GM10266 (cell line): Measurements from ENCODE around the gene NUP210.

Source experiments
- DNase-seq: peaks from one replicate; pipeline ENCODE4 v3.0.0; 2012; ENCODE audit errors: extremely low spot score
- TF ChIP-seq, protein P1 (sequence below): IDR thresholded peaks from 2 replicates; pipeline ENCODE4 v1.5.1; 2012; ENCODE audit warnings: mild to moderate bottlenecking, low read depth; ENCODE audit not compliant: control insufficient read depth, insufficient read depth; ENCODE audit errors: missing control alignments

NUP210 gene

DNA sequence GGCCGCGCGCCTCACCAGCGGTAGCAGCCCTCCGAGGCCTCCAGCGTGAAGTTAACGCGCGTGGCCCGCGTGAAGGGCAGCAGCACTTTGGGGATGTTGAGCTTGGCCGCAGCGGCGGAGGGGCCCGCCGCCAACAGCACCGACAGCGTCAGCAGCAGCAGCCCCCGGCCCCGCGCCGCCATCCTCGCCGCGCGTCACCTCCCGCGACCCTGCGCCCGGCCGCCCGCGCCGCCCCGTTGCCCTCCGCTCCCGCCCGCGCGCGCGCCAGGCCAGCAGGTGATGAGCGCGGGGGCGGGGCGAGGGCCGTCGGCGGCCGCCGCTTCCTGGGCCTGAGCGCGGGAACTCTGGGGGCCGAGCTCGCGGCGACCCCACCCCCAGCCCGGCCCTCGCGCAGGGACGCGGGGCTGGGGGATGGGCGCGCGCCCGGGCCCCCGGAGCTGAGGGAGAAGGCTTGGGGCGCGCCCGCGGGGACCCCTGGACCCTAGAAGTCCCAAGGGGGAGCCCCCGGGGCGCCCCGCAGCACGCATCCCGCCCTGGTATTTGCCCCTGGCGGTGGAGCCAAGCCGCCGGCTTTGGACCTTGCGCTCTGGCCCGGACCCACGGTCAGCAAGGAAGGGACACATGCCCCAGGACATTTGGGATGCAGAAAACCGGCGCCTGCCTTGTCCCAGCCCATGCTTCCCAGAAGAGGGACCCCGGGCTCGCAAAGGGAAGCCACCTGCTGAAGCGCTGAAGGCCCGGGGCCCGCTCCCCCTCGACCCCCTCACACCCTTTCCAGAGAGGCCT lies at the start of gene NUP210:
NUP210 (minus strand) TSS at position 278 of the 786 bp plus-strand sequence; CDS start at position 182, 96 bp downstream.
- DNase-seq, result peak; percentile 91
- TF ChIP-seq, protein P1, sequence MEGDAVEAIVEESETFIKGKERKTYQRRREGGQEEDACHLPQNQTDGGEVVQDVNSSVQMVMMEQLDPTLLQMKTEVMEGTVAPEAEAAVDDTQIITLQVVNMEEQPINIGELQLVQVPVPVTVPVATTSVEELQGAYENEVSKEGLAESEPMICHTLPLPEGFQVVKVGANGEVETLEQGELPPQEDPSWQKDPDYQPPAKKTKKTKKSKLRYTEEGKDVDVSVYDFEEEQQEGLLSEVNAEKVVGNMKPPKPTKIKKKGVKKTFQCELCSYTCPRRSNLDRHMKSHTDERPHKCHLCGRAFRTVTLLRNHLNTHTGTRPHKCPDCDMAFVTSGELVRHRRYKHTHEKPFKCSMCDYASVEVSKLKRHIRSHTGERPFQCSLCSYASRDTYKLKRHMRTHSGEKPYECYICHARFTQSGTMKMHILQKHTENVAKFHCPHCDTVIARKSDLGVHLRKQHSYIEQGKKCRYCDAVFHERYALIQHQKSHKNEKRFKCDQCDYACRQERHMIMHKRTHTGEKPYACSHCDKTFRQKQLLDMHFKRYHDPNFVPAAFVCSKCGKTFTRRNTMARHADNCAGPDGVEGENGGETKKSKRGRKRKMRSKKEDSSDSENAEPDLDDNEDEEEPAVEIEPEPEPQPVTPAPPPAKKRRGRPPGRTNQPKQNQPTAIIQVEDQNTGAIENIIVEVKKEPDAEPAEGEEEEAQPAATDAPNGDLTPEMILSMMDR, result no peak

DNA sequence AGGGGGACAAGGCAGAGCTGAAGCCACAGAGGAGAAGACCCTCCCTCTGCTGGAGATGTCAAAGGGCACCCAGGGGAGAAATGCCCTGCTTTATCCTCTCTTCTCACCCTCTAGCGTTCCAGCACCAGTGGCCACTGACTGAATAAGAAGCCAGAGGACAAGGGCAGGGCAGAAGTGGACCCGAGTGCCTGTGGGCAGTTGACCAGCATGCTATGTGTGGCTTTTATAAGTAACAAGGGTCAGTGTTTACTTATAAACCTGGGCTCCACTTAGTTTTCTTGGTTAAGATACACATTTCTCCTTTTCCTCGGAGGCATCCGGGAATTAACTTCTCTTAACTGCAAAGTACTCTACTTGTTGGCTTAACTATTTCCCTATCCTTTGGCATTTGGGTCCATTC lies 46.7 kb upstream of the NUP210 start:
- DNase-seq, result no peak
- TF ChIP-seq, protein P1, result no peak

DNA sequence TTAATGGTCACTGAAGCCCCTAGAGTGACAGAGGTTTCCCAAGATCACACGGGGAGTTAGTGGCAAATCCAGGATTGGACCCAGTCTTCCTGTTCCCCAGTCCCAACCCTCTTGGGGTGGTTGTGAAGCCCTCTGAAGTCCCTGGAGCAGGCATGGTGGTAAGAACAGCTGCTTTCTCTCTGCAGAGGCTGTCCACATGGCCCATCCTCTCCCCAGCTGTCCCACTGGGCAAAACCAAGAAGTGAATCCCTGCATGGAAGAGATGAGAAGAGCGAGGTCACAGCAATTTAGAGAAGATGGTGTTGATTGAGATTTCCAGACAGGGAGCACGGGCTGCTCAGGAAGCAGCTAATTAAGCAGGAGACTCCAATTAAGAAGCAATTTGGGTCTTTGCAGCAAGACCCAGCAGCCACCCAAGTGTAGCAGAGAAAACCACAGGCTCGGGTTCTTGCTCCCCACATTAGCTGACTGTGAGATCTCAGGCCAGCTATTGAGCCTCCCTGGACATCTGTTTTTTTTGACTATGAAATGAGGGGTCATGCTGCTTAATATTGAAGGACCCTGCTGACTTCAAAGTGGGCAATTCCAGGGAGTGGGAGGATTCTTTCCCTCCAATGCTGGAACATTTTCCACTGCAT lies 45.2 kb upstream of the NUP210 start:
- no peak for DNase-seq
- TF ChIP-seq, protein P1, result no peak

- TF ChIP-seq, protein P1, result no peak
- DNase-seq, result no peak
Measured at GRCh38 chr3:13463618-13464400, 43.7 kb upstream of the NUP210 start.

GRCh38 chr3:13462822-13463221 lies 42.7 kb upstream of the NUP210 start:
- no peak for DNase-seq
- TF ChIP-seq, protein P1, result no peak

DNA sequence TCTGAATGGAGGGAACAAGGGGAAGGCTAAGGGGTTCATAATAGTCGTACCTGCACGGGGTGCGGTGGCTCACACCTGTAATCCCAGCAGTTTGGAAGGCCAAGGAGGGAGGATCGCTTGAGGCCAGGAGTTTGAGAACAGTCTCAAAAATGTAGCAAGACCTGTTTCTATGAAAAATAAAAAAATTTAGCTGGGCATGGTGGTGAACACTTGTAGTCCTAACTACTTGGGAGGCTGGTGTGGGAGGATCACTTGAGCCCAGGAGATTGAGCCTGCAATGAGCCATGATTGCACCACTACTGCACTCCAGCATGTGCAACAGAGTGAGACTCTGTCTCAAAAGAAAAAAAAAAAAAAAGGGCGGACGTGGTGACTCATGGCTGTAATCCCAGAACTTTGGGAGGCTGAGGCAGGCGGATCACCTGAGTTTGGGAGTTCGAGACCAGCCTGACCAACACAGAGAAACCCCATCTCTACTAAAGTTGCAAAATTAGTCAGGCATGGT lies 42.1 kb upstream of the NUP210 start:
- DNase-seq, result no peak
- TF ChIP-seq, protein P1, result no peak
